NCI-H748 treated with DMSO at 0.1 percent for 48 hours (cell line): ENCODE measurements around the gene BTNL2.
"Not testable (repeated sequence)": the region's sequence is repeated elsewhere in the genome, so short reads cannot be mapped to it uniquely, and the experiment has no call there.

Experiments
- DNase-seq: peaks from one replicate; lab custom pipeline; 2025; lab: John Stamatoyannopoulos, UW

The BTNL2 gene

GRCh38 chr6:32367644-32368043 lies 39.3 kb downstream of the BTNL2 start:
- DNase-seq = no peak

DNA sequence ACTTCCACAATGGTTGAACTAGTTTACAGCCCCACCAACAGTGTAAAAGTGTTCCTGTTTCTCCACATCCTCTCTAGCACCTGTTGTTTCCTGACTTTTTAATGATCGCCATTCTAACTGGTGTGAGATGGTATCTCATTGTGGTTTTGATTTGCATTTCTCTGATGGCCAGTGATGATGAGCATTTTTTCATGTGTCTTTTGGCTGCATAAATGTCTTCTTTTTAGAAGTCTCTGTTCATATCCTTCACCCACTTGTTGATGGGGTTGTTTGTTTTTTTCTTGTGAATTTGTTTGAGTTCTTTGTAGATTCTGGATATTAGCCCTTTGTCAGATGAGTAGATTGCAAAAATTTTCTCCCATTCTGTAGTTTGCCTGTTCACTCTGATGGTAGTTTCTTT lies 47.8 kb downstream of the BTNL2 start:
- not testable (repeated sequence) for DNase-seq

- DNase-seq = not testable (repeated sequence)
Measured at GRCh38 chr6:32358548-32358947, 48.4 kb downstream of the BTNL2 start.

DNA sequence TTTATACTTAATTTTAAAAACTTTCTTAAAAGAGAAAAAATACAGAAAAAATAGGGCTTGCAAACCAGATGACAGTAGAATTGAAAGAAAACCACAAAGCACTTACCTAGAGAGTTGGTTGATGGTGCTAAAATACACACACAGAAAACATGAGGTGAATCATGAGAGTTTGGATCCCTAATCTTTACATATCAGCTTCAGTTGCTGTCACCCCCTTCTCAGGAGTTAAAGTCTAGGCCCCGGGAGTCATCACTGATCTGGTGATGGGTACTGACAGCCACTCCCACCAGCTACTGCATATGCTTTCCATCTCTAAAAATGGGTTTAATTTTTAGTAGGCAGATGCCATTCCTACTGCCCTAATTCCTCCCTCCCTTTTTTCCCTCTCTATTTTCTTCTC lies 52.0 kb downstream of the BTNL2 start:
- no peak for DNase-seq

DNA sequence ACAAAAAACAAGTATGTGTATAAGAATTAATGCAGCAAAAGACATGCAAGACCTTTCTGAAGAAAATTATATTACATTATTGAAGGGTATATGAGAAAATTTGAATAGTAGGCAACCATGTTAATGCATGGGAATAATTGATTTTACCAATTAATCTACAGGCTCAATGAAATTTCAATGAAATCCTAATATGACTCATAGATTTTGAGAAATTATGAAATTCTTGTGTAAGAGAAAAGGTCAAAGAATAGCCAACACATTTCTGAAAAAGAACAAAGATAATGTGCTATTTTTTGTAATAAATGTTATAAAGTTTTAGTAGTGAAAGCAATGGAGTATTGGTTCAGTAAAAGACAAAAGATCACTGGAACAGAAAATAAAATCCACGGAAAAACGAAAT lies 53.6 kb downstream of the BTNL2 start:
- DNase-seq = no peak
